Measurements from ENCODE around the gene SPATA31C2. TPM values are rescaled to one million over a fixed set of nuclear protein-coding genes. Genes with fewer than 3 reads are reported as not detected.
A peak's percentile ranks its signal among the peaks of the same experiment; 100 is the strongest.
"Not testable (repeated sequence)": the region's sequence is repeated elsewhere in the genome, so short reads cannot be mapped to it uniquely, and the experiment has no call there.

SPATA31C2 gene
- not detected for total RNA-seq

DNA sequence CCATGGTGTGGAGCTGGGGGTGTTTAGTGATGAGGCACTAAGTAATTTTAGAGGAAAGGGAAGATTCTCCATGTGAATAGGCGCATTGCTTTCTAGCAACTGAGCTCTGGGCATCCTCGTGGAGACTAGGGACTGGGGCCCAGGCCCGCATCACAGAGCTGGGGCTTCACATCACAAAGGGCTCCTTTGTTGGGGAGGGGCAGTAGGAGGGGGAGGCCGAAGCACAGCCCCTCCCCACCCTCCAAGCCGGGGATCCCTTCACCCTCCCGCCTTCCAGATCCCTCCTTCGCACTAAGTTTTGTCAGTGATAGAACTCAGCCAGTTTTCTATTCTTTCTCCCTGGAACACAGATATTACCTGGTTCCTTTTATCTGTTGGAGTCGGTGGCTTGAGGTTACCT is at the start of gene SPATA31C2:
TSS of gene SPATA31C2 (minus strand) at position 101 of the 400 bp plus-strand sequence. CDS start at position 72, 29 bp downstream.
- ATAC-seq (replicated peaks); H3K4me1 Mint-ChIP-seq; H3K27ac Mint-ChIP-seq; H3K36me3 Mint-ChIP-seq (ENCODE audit: low read depth); H3K4me3 Mint-ChIP-seq; H3K27me3 Mint-ChIP-seq; H3K9me3 Mint-ChIP-seq: not testable (repeated sequence)

DNA sequence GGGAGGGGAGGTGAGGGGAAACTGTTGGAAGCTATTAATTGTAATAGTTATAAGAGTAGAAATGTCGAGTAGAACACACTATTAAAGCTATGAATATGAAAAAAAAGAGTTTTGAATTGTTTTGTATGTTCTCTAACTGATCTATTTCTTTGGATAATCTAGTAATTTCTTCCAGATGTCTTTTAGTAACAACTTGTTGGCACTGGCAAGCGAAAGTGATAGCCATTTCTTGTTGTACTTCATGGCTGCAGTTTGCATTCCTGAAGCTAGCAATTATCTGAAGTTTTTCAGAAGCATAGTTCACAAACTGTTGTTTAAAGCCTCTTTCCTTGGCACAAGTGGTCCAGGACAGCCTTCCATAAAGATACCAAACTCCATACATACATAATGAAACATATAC is 49.4 kb upstream of the SPATA31C2 start:
- Mint-ChIP-seq H3K27ac (no peak overlapping the region), H3K27me3 (peaks cover 50% of the 10 kb centered on the region), H3K4me1 (no peaks in the 10 kb centered on the region), H3K36me3 (ENCODE audit: low read depth) (no peaks in the 10 kb centered on the region), H3K4me3 (no peak overlapping the region), H3K9me3 (no peaks in the 10 kb centered on the region)
- ATAC-seq (replicated peaks): no peak

DNA sequence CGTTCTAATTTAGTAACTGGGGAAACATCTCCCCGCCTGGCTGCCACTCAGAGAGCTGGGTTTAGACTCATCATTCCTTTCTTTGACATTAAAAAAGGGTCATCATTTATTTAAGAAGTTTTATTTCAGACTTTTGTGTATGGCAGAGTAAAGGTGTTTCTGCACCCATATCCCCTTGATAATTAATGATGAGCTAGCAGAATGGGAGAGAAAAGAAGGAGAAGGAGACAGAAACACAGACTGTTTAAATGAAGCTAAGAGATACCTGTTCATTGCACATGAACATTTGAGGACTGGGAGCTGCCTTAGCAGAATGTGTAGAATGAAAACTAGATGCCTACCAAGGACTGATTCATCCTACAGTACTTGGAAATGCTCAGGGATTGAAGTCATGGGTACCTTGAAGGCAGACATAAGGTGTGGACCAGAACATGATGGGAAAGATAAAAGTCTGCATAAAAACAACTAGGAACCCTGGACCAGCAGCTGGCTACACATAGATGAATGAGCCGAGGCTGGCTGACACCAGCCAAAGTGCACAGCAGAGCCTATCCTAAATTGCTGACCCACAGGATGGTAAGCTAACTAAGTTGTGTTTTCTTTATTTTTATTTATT is 48.3 kb upstream of the SPATA31C2 start:
- ATAC-seq (replicated peaks): no peak
- H3K36me3 Mint-ChIP-seq (ENCODE audit: low read depth): no peaks in the 10 kb centered on the region
- H3K27ac Mint-ChIP-seq: no peak overlapping the region
- no peaks in the 10 kb centered on the region for H3K4me1 Mint-ChIP-seq
- H3K27me3 Mint-ChIP-seq: peaks cover 47% of the 10 kb centered on the region
- H3K4me3 Mint-ChIP-seq: no peak overlapping the region
- no peaks in the 10 kb centered on the region for H3K9me3 Mint-ChIP-seq

DNA sequence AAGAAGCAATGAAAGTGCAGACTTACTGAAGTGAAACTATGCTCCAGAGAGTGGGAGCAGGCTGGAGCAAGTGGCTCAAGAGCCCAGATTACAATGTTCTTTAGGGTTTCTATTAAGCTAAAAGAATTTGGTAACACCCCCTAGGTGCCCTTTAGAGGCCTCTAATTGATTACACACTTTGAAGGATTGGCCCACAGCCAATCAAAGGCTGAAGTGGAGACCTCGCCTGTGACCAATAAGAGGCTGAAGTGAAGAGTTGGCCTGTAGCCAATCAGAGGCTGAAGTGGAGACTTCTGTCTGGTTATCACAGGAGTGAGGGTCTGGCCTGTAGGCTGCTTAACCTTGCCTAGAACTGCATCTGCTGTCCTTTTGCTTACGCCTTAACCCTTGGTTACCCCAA is 46.7 kb upstream of the SPATA31C2 start:
- H3K27ac Mint-ChIP-seq: no peak overlapping the region
- no peaks in the 10 kb centered on the region for H3K9me3 Mint-ChIP-seq
- H3K4me3 Mint-ChIP-seq: no peak overlapping the region
- peaks cover 36% of the 10 kb centered on the region for H3K27me3 Mint-ChIP-seq
- ATAC-seq (replicated peaks): no peak
- no peaks in the 10 kb centered on the region for H3K4me1 Mint-ChIP-seq
- no peaks in the 10 kb centered on the region for H3K36me3 Mint-ChIP-seq (ENCODE audit: low read depth)

DNA sequence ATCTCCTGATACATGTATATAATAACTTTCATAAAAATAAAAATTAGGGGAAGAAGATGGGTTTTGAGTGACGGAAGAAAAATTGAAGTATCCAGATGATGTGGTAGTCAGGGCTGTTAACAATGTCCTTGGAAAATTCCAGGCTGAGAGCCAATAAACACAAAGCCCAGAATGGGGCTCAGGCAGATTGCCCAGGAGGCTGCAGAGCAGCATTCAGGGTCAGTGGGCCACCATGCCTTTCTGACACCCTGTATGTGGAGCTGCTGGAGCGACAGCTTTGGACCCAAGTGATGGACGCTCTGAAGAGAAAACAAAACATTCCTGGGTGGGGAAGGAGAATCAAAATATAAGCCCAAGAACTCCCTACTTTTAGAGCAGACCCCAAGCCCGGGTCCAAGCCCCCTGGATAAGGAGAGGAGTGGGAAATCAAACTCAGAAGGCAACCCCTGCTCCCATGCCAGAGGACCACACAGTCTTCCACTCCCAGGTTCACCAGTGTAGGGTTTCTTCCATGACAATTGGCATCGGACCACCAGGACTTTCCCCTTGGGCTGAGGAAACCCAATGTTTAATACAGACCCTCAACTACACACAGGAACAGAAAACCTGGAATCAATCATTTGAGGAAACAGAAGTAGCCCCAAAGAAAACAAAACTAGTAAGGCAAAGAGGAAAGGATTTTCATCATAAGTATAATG is 45.7 kb upstream of the SPATA31C2 start:
- Mint-ChIP-seq H3K36me3 (ENCODE audit: low read depth) (no peaks in the 10 kb centered on the region), H3K27me3 (peaks cover 31% of the 10 kb centered on the region), H3K9me3 (no peaks in the 10 kb centered on the region), H3K4me1 (peaks cover 4% of the 10 kb centered on the region), H3K27ac (no peak overlapping the region), H3K4me3 (no peak overlapping the region)
- no peak for ATAC-seq (replicated peaks)

DNA sequence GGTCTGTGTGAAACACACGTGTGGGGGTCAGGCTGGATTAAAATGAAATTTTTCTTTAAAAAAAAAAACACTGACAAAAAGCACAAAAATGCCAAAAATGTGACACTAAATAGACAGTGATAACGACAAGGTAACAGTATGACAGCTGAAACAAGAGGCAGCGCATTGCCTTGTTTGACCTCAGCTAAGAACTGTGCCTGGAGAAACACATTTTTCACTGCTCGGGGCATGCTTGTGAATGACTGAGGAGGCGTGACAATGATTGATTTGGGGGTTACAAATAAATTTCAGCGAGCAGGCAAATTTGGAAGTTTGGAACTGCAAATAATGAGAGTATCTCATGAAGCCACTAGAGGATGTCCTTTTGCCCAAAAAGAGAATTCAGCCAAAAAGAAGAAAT is 44.2 kb upstream of the SPATA31C2 start:
- peaks cover 10% of the 10 kb centered on the region for H3K4me1 Mint-ChIP-seq
- no peak for ATAC-seq (replicated peaks)
- no peak overlapping the region for H3K27ac Mint-ChIP-seq
- no peak overlapping the region for H3K4me3 Mint-ChIP-seq
- H3K9me3 Mint-ChIP-seq: no peaks in the 10 kb centered on the region
- H3K27me3 Mint-ChIP-seq: peaks cover 23% of the 10 kb centered on the region
- H3K36me3 Mint-ChIP-seq (ENCODE audit: low read depth): no peaks in the 10 kb centered on the region

DNA sequence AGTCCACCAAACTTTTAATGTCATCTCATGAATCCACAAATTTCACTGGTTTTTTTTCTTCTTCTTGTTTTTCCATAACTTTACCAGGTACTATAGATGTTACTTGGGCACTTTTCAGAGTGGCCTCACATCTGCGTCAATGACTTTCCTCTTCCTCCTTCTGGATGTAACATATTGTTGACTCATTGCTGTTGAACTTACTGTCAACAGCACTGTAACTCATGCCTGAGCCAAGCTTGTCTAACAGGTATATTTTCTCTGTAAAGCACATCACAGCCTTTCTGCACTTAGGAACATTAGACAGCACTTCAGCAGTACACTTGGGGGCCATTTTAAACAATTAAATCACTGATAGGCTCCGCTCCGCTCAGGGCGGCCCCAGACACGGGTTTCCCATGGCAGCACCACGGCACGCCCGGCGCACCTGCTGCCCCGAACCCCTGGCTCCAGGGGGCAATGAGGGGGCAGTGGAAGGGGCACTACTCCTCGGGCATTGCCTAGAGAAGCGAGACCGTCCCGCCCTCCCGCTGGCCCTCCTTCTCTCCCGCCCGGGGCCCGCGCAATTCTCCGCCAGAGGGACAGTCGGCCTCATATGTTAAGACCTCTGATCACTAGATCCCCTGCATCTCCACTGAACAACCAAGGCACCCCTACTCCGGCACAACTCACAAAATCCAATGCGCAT is 41.9 kb upstream of the SPATA31C2 start:
- Mint-ChIP-seq H3K4me1 (peaks cover 16% of the 10 kb centered on the region), H3K27ac (no peak overlapping the region), H3K36me3 (ENCODE audit: low read depth) (no peaks in the 10 kb centered on the region)

DNA sequence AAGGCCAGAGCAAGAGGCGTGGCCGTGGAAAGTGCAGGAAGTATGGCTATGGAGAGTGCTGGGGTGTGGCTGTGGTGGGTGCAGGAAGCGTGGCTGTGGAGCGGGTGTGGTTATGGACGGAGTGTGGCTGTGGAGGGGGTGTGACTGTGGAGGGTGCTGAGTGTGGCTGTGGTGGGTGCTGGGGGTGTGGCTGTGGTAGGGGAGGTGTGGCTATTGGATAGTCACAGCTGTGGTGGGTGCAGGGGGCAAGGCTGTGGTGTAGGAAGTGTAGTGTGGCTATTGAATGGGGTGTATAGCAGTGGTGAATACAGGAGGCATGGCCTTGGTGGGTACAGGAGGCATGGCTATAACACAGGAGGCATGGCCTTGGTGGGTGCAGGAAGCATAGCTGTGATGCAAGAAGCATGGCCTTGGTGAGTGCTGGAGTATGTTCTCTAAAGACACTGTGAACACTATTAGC is 40.8 kb upstream of the SPATA31C2 start:
- Mint-ChIP-seq H3K4me3 (no peak overlapping the region), H3K27ac (no peak overlapping the region), H3K27me3 (peaks cover 18% of the 10 kb centered on the region), H3K9me3 (no peaks in the 10 kb centered on the region), H3K36me3 (ENCODE audit: low read depth) (no peaks in the 10 kb centered on the region), H3K4me1 (peaks cover 16% of the 10 kb centered on the region)
- ATAC-seq (replicated peaks): peak; percentile 35

More for the DNA sequence above, 41.9 kb upstream of the SPATA31C2 start:
- H3K27me3 Mint-ChIP-seq: peaks cover 17% of the 10 kb centered on the region
- no peak for ATAC-seq (replicated peaks)
- H3K9me3 Mint-ChIP-seq: no peaks in the 10 kb centered on the region
- no peak overlapping the region for H3K4me3 Mint-ChIP-seq

DNA sequence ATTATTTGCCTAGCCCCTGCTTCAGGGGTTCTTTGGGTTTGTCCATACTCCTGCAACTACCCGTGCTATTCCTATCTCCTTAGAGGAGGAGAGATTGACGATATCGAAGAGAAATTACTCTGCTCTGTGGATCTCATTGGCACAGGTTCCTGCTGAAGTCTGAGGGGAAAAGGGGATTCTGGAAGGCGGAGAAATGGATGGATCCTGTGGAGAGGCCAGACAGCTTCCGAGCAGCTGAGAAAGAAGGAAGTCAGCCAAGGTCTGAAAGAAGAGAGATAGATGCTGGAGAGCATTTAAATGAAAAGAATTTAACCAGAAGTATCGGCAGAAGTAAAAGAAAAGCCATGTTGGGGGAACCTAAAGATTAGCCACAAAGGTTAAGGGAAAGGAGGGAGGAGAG is 40.4 kb upstream of the SPATA31C2 start:
- Mint-ChIP-seq H3K9me3 (no peaks in the 10 kb centered on the region), H3K27me3 (peaks cover 14% of the 10 kb centered on the region), H3K27ac (no peak overlapping the region), H3K4me3 (no peak overlapping the region), H3K4me1 (peaks cover 16% of the 10 kb centered on the region), H3K36me3 (ENCODE audit: low read depth) (no peaks in the 10 kb centered on the region)
- no peak for ATAC-seq (replicated peaks)

DNA sequence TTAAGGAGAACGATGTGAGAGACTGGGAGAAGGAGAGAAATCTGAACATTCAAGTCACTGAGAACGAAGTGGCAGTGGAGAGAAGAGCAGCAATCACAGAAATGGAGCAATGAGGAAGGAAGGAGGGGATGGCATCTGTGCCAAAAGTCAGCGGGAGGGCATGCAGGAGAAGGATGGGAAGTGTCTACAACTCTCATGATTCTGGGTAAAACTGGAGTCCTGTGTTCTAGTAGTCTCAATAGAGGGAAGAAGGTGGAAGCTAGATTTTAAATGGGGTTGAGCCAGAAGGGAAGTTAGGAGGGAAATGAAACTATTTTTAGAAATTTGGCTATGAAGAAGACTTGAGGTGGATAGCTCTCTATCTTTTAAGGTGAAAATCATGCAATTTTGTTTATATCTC is 39.1 kb upstream of the SPATA31C2 start:
- H3K4me3 Mint-ChIP-seq: no peak overlapping the region
- no peaks in the 10 kb centered on the region for H3K9me3 Mint-ChIP-seq
- peaks cover 9% of the 10 kb centered on the region for H3K27me3 Mint-ChIP-seq
- no peak overlapping the region for H3K27ac Mint-ChIP-seq
- ATAC-seq (replicated peaks): no peak
- no peaks in the 10 kb centered on the region for H3K36me3 Mint-ChIP-seq (ENCODE audit: low read depth)
- peaks cover 16% of the 10 kb centered on the region for H3K4me1 Mint-ChIP-seq

DNA sequence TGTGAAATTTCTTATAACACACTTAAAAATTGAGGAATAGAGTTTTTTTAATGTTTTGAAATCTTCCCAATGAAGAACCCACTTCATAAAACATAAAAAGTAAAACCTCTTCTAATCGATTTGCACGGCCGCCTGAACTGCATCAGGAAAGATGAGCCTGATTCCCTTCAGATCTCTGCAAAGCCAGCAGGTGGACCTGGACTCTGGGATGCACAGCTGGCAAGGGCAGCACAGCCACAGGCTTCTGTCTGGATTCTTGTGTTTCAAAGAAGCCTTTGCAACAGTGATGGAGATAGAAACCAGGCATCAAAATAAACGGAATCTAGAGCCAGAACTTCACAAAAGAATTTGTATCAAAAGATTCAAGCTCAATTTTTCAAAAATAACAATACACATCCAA is 36.0 kb upstream of the SPATA31C2 start:
- H3K36me3 Mint-ChIP-seq (ENCODE audit: low read depth): no peaks in the 10 kb centered on the region
- no peak overlapping the region for H3K27ac Mint-ChIP-seq
- H3K27me3 Mint-ChIP-seq: peaks cover 9% of the 10 kb centered on the region
- H3K4me3 Mint-ChIP-seq: no peak overlapping the region
- no peaks in the 10 kb centered on the region for H3K9me3 Mint-ChIP-seq
- ATAC-seq (replicated peaks): no peak
- H3K4me1 Mint-ChIP-seq: peaks cover 15% of the 10 kb centered on the region

DNA sequence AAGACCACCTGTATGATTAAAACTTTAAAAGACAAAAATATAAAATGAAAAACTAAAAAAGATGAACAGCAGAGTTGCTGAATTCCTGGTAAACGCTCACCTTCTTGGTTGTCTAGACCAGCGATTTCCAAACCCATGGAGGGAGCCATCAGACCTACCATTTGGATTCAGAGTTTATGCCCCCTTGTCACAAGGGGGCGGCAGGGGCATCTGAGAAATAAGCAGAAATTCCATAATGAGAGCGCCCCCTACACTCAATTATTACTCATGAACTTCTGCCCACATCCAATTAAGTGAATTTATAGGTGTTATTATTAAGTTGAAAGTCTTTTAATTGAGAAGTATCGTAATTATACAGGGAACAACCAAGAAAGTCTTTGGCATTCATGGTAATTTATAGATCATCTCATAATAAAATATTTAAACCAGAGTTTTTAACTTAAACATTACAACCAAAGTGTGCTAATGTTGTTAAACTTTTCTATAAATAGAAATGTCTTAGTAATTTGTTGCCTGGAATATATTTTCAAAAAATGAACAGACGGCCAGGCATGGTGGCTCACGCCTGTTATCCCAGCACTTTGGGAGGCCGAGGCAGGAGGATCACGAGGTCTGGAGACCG is 35.2 kb upstream of the SPATA31C2 start:
- H3K4me1 Mint-ChIP-seq: peaks cover 7% of the 10 kb centered on the region
- no peak overlapping the region for H3K4me3 Mint-ChIP-seq
- H3K36me3 Mint-ChIP-seq (ENCODE audit: low read depth): no peaks in the 10 kb centered on the region
- H3K27me3 Mint-ChIP-seq: peaks cover 9% of the 10 kb centered on the region
- ATAC-seq (replicated peaks): no peak
- H3K27ac Mint-ChIP-seq: no peak overlapping the region
- H3K9me3 Mint-ChIP-seq: no peaks in the 10 kb centered on the region

DNA sequence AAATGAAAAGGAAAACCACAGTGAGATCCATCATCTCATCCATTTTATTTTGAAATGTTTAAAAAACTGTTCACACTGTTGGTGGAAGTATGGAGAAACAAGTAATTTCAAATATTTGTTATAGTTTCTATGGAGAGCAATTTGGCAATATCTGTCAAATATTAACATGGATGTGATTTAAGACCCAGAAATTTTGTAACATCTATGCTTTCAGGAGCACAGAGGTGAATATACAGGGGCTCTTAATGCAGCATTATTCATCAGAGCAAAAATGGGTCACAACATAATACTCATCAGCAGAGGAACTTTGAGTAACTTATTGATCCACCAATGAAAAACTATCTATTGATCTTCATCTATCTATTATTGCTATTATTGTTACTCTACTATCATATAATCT is 31.4 kb upstream of the SPATA31C2 start:
- ATAC-seq (replicated peaks): no peak
- Mint-ChIP-seq H3K4me3 (no peak overlapping the region), H3K27ac (no peak overlapping the region), H3K36me3 (ENCODE audit: low read depth) (no peaks in the 10 kb centered on the region), H3K27me3 (peaks cover 7% of the 10 kb centered on the region), H3K4me1 (no peaks in the 10 kb centered on the region), H3K9me3 (no peaks in the 10 kb centered on the region)

DNA sequence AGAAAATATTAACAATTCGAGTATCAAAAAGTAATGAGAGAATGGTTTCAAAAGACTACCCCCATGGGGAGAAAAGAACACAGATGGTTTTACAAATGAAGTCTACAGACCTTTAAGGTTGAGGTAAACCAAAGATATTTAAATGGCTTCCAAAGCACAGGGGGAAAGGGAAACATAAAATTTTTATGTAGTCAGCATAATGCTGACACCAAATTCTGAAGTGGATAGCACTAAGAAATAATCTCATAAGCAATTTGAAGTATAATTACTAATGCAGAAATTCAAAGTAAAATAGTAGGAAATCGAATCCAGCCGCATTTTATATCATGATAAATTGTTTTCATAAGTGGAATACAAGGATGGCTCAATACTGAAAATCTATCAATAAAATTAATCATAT is 30.3 kb upstream of the SPATA31C2 start:
- H3K4me3 Mint-ChIP-seq: no peak overlapping the region
- H3K27ac Mint-ChIP-seq: no peak overlapping the region
- peaks cover 8% of the 10 kb centered on the region for H3K27me3 Mint-ChIP-seq
- no peak for ATAC-seq (replicated peaks)
- H3K9me3 Mint-ChIP-seq: no peaks in the 10 kb centered on the region
- H3K4me1 Mint-ChIP-seq: no peaks in the 10 kb centered on the region
- no peaks in the 10 kb centered on the region for H3K36me3 Mint-ChIP-seq (ENCODE audit: low read depth)

DNA sequence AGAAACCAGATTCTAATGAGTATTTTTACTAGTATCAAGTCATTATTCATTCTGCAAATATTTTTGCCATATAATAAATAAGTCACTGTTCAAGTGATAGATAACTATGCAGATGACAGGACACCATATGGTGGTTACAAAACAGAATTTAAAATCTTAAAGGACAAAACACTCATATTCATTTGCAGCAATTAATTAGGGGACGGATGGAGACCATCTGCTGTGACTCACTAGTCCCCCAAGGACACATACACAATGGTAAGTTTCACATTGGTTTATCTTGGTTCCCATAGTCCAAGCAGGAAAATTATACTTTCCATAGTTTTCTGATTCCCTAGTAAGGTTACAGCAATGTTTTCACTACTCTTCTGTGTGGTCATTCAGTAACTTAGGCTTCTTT is 28.4 kb upstream of the SPATA31C2 start:
- Mint-ChIP-seq H3K27ac (no peak overlapping the region), H3K4me3 (no peak overlapping the region), H3K4me1 (no peaks in the 10 kb centered on the region), H3K36me3 (ENCODE audit: low read depth) (no peaks in the 10 kb centered on the region), H3K9me3 (no peaks in the 10 kb centered on the region), H3K27me3 (peaks cover 9% of the 10 kb centered on the region)
- ATAC-seq (replicated peaks): no peak

Data from activated T-helper 17 cell treated with anti-CD3 and anti-CD28 coated beads, Interleukin-2, amount 50 U/mL, for 72 hours (primary cell).